Head of caudate nucleus (tissue), 42 donors: ENCODE measurements around the gene TAGLN2.
A peak's percentile ranks its signal among the peaks of the same experiment; 100 is the strongest.

ENCODE experiments used
- DNase-seq, 42 donors: peaks; one replicate each; pipeline versions ENCODE4 v3.0.0 to v3.0.0-alpha.2; 2020 to 2021; ENCODE audit warnings: mixed read lengths in 7 of 42
- intact Hi-C: fragments of 100-400 bp; cut with DNase I; formaldehyde crosslinking; loops from one replicate; pipeline ENCODE4 v1.15.0; 2022

TAGLN2 gene

DNA sequence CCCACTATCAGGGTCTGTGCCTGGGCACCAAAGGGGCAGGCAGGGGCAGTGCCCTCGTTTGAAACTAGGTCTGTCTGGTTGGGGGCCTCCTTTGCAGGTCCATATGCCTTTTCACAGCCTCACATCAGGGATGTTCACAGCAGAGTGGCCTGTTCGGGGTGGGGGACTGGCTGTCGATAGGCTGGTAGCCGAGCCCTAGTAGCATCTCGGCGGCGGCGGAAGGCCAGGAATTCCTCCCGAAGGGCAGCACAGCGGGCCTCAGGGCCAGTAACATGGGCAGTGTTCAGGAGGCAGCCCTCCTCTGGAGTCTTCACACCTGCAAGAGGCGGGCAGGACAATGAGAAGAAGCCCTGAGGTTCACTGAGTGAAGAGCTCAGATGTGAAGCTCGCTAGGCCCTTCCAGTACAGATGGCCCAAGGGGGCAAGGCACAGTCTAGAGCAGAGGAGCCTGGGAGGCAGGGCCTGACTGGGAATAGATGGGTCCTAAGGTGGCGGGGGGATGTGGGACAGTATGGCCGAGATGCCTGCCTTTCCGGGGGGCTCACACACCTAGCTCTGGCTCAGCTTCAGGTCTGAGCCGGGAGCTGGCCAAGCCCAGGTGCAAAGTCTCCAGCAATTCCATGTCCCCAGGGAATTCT, 2.0 kb upstream of the TAGLN2 start:
- no peak for DNase-seq
- intact Hi-C loops = no loop called here

DNA sequence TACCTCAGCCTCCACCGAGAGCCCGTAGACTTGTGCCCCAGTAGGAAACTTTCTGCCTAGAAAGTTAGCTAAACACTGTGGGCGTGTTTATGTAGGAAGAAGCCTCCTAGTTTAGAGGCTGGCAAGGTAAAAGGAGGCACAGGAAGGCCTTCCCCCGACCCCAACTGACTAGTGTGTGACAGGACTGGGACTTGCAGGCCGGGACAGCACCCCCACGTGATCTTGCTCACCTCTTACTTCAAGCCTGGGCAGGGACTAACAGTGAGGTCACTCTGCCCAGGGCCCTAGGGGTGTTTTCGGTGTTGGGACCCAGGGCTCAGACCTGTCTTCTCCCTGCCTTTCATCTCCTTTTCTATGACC, 392 bp upstream of the TAGLN2 start:
- DNase-seq = no peak
- intact Hi-C loops = no loop called here

GRCh38 chr1:159924025-159924790, 1.1 kb downstream of the TAGLN2 start:
- peak in 37 of 42 donors; percentile 23 to 88 (median 50) for DNase-seq
- intact Hi-C loops = no loop called here

DNA sequence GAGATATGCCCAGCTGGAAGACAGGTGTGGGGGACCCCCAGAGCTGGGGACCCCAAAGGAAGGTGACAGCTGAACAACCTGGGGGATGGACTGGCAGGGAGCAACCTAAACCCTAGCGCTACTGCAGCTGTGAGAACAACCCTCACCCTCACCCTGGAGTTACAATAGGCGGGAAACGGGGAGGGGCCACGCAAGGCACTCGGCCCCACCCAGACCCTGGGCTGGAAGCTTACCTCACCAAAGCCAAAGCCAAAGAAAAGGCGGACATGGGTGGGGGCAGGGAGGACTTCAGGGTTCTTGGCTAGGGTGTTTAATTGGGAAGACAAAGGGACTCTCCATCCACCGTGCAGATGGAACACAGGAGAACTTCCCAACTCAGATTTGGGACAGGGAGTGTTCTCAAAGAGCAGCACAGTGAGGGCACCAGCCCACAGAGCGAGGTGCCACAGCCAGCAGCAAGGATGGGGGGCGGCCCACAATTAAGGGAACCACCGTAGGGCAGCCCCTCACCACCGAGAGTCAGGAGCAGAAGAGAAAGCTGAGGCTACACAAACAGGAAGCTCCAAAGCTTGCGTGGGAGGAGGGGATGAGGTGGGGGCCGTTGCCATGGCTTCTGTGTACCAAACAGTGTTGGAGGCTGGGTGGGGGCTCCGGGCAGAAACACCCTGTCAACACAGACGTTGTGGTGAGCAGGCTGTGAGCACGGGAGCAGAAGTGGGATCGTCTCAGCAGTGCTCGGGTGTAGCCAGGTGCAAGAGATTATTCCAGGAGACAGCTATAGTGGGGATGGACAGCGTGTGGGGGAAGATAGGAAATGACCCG, 1.9 kb downstream of the TAGLN2 start:
- peak in 6 of 42 donors; percentile 14 to 52 (median 24) for DNase-seq
- intact Hi-C loops = no loop called here

DNA sequence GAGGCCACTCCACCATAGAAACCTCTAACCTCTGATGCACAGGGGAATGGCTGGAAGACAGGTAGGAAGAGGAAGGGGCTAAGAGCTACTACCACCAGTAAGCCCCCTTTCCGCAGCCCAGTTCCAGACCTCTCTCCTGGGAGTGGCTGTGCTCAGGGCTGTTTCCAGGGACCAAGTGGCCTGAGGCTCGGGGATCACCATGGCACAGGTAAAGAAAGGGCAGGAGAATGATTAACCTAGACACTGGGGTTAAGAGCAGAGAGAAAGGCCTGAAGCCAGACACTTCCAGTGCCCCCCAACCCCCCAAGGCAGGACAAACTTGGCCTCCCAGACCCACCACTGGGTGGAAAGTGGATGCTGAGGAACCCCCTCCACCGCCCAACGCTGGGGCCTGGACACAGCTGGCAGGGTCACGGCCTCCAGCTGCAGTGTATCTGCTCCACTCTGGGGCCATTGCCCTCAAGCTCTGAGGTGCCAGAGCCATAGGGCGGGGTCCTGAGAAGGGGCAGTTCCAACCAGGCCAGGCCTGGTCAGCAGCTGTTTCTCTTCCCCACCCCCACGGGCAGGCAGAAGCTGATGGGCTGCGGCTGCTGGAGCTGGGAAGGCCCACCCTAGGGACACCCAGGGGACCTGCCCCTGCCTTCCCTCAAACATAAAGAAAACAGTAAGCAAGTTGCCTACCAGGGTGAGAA, 2.6 kb downstream of the TAGLN2 start:
- no peak for DNase-seq

GRCh38 chr1:159921700-159922504, 3.4 kb downstream of the TAGLN2 start:
- DNase-seq = no peak
- intact Hi-C loops = no loop called here

More for the DNA sequence above, 2.6 kb downstream of the TAGLN2 start:
- intact Hi-C loops = no loop called here

DNA sequence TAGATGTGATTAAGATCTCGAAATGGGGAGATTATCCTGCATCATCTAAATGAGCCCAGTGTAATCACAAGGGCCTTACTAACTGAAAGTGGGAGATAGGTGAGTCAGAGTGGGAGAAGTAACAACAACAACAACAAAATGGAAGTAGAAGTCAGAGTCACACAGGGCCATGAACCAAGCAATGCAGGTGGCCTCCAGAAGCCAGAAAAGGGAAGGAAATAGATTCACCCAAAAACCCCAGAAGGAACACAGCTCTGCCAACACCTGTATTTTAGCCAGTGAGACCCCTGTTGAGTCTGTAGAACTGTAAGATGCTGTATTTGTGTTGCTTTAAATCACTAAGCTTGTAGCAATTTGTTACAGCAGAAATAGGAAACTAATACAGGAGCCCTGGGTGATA, 4.1 kb downstream of the TAGLN2 start:
- DNase-seq = no peak
- intact Hi-C loops = no loop called here

- intact Hi-C loops = no loop called here
- DNase-seq = no peak
Observed at GRCh38 chr1:159920651-159921050, 4.7 kb downstream of the TAGLN2 start.

DNA sequence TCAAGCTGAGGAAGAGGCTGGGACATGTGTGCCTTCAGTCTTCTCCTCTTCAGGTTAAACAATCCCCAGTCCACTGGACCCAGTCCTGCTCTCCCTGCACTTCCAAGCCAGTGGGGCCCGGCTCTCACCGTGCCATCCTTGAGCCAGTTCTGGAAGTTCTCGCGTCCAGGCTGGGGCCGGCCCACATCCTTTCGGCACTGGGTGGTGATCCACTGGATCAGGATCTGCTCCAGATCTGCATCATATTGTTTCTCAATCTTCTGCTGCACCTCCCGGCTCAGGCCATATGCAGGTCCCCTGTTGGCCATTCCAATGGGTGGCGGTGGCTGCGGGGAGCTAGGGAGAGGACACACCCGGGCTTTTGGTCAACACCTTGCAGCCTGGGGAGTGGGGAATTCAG, 5.1 kb downstream of the TAGLN2 start:
- intact Hi-C loops = no loop called here
- DNase-seq = no peak

DNA sequence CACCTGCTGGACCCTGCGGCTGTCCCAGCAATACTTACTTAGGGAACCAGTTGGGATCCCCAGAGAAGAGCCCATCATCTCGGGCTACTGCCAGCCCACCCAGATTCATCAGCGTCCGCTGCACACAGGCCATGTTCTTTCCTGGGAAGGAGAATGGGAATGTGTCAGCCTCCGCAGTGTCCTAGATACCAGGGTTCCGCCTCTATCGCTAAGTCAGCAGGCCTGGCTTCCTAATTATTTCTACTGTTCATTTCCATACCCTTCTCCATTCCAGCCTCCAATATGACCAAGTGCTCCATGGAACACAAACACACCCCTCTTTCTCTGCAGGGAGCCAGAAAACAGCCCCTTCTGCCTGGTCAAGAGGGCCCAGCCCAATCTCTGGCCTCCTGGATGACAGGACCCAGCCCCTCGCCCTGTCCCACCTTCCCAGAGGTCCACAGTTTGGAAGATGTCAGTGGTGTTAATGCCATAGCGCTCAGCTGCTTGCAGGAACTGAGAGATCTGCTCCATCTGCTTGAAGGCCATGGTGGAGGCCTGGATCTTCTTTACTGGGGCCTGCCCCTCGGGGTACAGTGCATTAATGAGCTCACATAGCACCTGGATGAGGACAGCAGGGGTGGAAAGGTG, 6.0 kb downstream of the TAGLN2 start:
- no peak for DNase-seq
- intact Hi-C loops = no loop called here

- no peak for DNase-seq
- intact Hi-C loops = no loop called here
Observed at GRCh38 chr1:159918352-159919200, 6.7 kb downstream of the TAGLN2 start.

- DNase-seq = peak in 10 of 42 donors; percentile 14 to 54 (median 40)
- intact Hi-C loops = no loop called here
Observed at GRCh38 chr1:159917533-159918351, 7.6 kb downstream of the TAGLN2 start.

GRCh38 chr1:159916242-159917051, 8.9 kb downstream of the TAGLN2 start:
- intact Hi-C loops = no loop called here
- DNase-seq = no peak

GRCh38 chr1:159915571-159916241, 9.6 kb downstream of the TAGLN2 start:
- intact Hi-C loops = no loop called here
- no peak for DNase-seq
